IPS-18c (cell line): ENCODE data around the gene SIK1.
"Not testable (repeated sequence)": the region's sequence is repeated elsewhere in the genome, so short reads cannot be mapped to it uniquely, and the experiment has no call there.

Experiments used
- H3K4me3 ChIP-seq: 2 replicates; pipeline ENCODE4 v1.7.0; 2013; ENCODE audit warnings: low read depth, mild to moderate bottlenecking, low read length, moderate library complexity; ENCODE audit not compliant: insufficient read depth
- H3K9me3 ChIP-seq: one replicate; pipeline ENCODE4 v1.6.1; 2013; ENCODE audit warnings: mild to moderate bottlenecking, low read length, moderate library complexity; ENCODE audit not compliant: control insufficient read depth, insufficient read depth

The SIK1 gene

GRCh38 chr21:43403651-43404430 lies 23.1 kb downstream of the SIK1 start:
- H3K9me3 ChIP-seq, H3K4me3 ChIP-seq: not testable (repeated sequence)

GRCh38 chr21:43401125-43401524 lies 25.8 kb downstream of the SIK1 start:
- not testable (repeated sequence) for H3K4me3 ChIP-seq, H3K9me3 ChIP-seq

GRCh38 chr21:43399595-43400015 lies 27.3 kb downstream of the SIK1 start:
- H3K9me3 ChIP-seq, H3K4me3 ChIP-seq: not testable (repeated sequence)

GRCh38 chr21:43399136-43399535 lies 27.8 kb downstream of the SIK1 start:
- H3K9me3 ChIP-seq, H3K4me3 ChIP-seq: not testable (repeated sequence)

GRCh38 chr21:43398533-43398932 lies 28.4 kb downstream of the SIK1 start:
- not testable (repeated sequence) for H3K4me3 ChIP-seq, H3K9me3 ChIP-seq

- not testable (repeated sequence) for H3K9me3 ChIP-seq, H3K4me3 ChIP-seq
Observed at GRCh38 chr21:43398000-43398399, 28.9 kb downstream of the SIK1 start.

GRCh38 chr21:43397439-43397808 lies 29.5 kb downstream of the SIK1 start:
- H3K9me3 ChIP-seq, H3K4me3 ChIP-seq: not testable (repeated sequence)

GRCh38 chr21:43396788-43397438 lies 30.0 kb downstream of the SIK1 start:
- not testable (repeated sequence) for H3K4me3 ChIP-seq, H3K9me3 ChIP-seq

GRCh38 chr21:43383351-43383750 lies 43.6 kb downstream of the SIK1 start:
- not testable (repeated sequence) for H3K9me3 ChIP-seq, H3K4me3 ChIP-seq

GRCh38 chr21:43382902-43383301 lies 44.0 kb downstream of the SIK1 start:
- not testable (repeated sequence) for H3K9me3 ChIP-seq, H3K4me3 ChIP-seq

- H3K9me3 ChIP-seq, H3K4me3 ChIP-seq: not testable (repeated sequence)
Observed at GRCh38 chr21:43380852-43381533, 45.9 kb downstream of the SIK1 start.

- H3K4me3 ChIP-seq, H3K9me3 ChIP-seq: not testable (repeated sequence)
Observed at GRCh38 chr21:43380337-43380736, 46.6 kb downstream of the SIK1 start.

GRCh38 chr21:43379626-43380122 lies 47.3 kb downstream of the SIK1 start:
- H3K9me3 ChIP-seq, H3K4me3 ChIP-seq: not testable (repeated sequence)

- Histone ChIP-seq H3K9me3 (no peaks in the 10 kb centered on the region), H3K4me3 (no peak overlapping the region)
Observed at GRCh38 chr21:43376478-43376882, 50.5 kb downstream of the SIK1 start.

- Histone ChIP-seq H3K9me3 (no peaks in the 10 kb centered on the region), H3K4me3 (no peak overlapping the region)
Observed at GRCh38 chr21:43375837-43376477, 51.0 kb downstream of the SIK1 start.

GRCh38 chr21:43375006-43375836 lies 51.7 kb downstream of the SIK1 start:
- no peaks in the 10 kb centered on the region for H3K9me3 ChIP-seq

More at GRCh38 chr21:43375006-43375836, 51.7 kb downstream of the SIK1 start:
- no peak overlapping the region for H3K4me3 ChIP-seq
